HG02938 (cell line): ENCODE results near the gene NLRC5.
"Not testable (repeated sequence)": the region's sequence is repeated elsewhere in the genome, so short reads cannot be mapped to it uniquely, and the experiment has no call there.

Experiments used
- ATAC-seq: cut with Tn5 transposase; IDR thresholded peaks from one replicate; pipeline ENCODE4 v1.9.1; 2021; ENCODE audit warnings: mild to moderate bottlenecking, moderate library complexity; ENCODE audit not compliant: unreplicated experiment

Gene NLRC5

DNA sequence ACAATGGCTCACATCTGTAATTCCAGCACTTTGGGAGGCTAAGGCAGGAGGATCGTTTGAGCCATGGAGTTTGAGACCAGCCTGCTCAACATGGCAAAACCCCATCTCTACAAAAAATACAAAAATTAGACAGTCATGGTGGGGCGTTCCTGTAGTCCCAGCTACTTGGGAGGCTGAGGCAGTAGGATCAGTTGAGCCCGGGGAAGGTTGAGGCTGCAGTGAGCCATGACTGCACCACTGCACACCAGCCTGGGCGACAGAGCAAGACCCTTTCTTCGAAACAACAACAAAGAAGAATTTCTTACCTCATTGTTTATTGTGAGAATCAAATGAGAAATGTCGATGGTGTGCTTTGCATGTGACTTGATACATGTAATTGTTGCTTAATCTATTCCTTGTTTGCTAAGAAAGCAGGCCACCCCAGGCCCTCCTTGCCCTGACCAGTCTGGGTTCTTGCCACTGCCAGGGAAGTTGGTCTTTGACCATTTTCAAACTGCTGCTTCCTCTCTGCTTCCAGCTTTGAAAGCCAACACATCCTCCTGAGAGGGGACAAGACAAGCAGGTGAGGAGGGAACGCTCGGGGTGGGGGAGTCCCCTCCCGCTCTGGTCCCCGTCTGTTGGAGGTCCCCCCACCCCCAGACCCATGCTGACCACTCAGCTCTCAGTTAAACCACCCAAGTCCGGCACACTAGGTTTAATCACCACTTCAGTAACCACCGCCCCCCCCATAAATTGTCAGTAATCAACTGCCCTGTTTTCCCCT, 55.8 kb downstream of the NLRC5 start:
- ATAC-seq, result no peak

DNA sequence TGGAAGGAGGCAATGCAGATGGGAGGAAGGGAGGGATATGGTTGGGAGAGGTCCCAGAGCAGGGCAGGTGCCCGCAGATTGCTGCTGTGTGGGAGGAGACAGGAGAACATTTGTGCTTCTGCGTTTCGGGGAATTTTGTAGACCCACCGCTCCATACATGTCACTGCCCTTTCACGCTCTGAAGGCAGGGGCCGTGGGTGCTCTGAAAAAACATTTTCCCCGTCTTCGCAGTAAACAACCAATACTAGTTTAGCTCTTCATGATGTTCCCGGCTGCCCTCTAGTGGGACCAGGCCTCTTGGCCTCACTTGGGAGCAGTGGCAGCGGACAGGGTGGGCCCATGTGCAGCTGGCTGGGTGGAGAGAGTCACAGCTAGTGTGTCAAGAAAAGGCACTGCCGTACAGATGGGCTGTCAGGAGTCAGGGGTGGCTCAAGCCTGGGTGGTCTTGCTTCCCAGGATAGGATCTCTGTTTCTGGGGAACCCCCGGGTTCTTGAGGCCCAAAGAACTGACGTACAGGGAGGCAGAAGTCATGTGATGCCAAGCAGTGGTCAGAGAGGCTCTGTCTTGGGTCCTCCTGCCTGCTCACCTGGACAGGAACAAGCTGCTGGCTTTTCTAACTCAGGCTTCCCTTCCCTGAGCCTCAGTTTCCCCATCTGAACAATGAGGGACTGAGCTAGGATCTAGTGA, 56.5 kb downstream of the NLRC5 start:
- ATAC-seq, result no peak

DNA sequence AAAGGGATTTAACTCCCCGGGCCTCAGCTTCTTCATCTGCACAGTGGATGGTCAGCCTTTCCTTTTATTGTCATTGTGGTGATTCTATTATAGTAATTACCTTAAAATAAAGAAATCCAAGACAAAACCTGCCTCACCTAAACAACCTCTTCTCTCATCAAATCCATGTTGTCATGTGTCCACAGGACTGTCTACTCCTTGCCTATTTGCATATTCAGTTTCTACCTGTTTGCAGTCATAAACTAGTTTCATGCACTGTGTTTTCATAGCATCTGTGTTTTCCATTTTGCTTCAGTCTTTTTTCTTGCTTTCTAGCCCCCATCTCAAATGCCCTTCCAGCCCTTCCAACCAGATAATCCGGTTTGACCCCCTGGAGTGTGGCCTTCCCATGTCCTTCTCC, 58.7 kb downstream of the NLRC5 start:
- no peak for ATAC-seq

DNA sequence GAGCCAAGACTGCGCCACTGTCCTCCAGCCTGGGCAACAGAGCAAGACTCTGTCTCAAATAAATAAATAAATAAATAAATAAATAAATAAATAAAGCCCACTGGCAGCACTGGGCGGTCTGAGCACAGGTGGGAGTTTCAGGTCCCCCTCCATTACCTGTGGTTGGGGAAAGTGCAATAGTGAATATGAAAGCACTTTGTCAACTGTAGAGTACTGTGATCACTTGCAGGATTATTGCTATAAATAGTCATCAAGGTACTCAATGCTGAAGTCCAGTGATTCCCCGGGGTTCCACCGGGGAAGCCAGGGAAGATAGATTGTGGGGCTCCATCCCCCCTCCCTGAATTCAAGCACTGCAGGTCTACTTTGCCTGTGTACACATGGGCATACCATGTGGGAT, 60.3 kb downstream of the NLRC5 start:
- peak; percentile 63 for ATAC-seq

DNA sequence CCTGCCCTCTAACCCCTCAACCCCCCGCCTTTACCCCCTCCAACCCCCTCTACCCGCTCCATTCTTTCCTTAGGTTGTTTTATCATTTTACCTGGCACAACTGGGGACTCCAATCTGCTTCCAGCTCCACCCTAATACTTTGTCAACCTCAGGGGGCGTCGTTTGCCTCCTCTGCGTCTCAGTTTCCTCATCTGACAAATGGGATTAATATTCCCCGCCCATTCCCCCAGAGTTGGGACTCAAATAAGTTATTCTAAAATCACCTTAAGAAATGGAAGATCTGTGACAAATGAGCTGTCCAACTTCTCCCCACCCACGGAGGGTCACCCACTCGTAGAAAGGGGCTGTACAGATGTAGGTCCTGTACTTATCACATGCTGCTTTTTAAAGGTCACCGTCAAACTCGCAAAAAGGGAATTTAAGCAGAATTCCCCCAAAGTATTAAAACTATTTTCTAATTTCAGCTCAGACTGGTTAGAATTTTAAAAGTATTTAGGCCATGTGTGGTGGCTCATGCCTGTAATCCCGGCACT, 62.4 kb downstream of the NLRC5 start:
- no peak for ATAC-seq

DNA sequence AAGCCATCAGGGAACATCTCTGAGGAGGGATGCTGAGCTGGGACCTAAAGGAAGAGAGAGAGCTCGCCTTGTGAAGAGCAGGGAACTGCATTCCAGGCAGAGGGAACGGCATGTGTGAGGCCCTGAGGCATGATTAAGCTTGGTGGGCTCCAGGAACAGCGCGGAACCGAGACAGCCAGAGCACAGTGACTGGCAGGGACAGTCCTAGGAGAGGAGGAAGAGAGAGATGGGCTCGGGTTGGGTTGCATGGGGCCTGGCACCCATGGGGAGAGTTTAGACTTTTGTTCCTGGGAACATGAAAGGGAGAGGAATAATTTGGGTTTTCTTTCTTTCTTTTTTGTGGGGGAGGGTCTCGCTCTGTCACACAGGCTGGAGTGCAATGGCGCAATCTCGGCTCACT, 63.8 kb downstream of the NLRC5 start:
- no peak for ATAC-seq

DNA sequence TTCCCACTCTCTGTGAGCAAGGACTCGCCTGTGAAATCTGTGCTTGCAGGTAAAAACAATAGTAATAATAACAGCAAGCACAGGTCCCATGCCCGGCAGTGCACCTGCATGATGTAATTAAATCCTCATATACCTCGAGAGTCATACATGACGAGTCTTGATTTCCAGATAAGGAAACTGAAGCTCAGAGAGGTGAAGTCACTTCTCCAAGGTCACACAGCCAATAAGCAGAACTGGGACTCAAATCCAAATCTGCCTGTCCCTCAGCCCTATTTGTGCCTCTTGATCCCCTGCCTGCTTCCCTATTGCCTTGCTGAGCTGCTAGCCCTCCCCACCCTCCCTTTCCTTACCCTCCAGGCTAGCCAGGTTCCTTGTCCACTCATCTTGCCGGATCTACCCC, 65.0 kb downstream of the NLRC5 start:
- ATAC-seq, result no peak

DNA sequence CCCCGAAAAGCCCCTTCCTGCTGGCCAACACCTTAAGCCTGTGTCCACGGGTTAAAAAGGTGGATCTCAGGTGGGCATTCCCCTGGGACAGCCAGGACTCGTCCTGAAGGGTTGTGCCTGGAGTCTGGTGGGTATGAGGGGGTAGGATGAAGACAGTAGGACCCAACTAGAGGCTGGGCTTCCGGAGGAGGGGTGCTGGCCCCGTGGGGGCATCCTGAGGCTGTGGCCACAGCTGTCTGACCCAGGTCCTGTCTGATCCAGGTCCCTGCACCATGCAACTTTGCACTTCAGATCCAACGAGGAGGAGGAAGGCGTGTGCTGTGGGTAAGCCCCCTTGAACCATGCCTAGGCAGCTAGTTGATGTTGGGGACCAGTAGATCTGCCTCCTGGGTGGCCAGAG, 65.4 kb downstream of the NLRC5 start:
- no peak for ATAC-seq

DNA sequence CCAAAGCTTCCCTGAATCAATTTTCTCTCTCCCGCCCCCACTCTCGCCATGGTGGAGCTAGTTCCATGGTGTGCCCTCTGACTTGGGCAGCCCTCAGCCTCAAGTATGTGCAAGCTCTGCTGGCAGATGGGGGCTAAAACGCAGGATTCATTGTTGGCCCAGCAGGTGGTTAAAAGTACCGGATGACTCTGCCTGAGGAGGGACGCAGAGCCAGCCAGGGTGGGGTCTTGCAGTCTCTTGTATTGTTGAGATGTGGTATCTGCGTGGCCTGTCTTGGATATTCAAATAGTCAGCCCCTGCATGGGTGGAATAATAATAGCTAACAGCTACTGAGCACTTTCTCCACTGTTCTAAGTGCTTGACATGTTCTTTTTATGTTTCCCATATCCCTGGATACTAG, 66.3 kb downstream of the NLRC5 start:
- ATAC-seq, result no peak

DNA sequence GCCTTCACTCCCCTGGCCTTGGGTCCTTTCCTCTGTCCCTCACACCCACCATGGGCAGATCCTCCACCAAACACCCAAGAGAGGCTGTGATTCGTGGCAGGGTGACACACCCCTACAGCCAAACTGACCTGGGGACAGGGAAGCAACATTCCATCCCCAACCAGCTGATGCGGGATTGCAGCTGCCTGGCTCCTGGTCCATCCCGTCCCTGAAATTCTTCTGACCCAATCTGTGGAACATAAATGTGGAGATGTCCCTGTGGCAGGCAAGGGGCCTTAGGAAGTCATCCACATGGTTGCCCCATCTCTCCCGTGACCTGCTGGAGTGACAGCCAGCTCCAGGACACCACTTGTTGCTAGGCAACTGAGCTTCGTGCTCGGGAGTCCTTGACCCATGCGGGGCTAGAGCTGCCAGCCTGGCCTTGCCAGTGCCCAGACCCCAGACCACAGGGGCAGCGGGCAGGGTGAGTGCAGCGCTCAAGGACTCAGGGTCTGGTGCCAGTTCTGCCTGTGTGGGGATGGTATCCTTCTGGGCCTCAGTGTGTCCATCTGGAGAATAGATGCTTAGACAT, 69.0 kb downstream of the NLRC5 start:
- no peak for ATAC-seq

DNA sequence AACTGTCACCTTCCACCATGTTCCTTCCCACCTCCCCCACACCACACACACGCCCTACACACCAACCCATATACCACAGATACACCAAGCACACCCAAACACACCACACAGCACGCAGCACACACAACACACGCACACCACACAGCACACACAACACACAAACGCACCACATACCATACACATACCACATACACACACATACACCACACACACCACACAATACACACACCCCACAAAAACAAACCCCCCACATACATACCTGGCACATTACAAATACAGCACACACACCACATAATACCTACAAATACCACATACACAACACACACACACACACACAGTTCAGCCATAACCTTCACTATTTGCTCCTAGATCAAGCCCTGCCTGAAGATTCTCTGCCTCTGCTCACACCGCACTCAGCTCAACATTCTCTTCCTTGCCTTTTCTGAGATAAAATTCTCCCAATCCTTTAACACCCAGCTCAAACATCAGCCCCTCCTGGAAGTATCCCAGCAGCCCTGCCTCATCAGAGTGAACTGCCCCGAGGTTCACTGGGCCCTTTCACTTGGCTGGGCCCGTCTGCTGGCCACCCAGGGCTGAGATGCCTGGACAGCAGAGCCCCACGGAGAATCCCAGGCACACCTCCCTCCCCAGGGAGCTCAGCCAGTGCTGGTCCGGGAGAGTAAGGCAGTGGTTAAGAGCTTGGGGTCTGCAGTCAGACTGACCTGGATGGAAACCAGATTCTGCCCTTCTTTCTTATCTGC, 71.1 kb downstream of the NLRC5 start:
- ATAC-seq, result no peak

DNA sequence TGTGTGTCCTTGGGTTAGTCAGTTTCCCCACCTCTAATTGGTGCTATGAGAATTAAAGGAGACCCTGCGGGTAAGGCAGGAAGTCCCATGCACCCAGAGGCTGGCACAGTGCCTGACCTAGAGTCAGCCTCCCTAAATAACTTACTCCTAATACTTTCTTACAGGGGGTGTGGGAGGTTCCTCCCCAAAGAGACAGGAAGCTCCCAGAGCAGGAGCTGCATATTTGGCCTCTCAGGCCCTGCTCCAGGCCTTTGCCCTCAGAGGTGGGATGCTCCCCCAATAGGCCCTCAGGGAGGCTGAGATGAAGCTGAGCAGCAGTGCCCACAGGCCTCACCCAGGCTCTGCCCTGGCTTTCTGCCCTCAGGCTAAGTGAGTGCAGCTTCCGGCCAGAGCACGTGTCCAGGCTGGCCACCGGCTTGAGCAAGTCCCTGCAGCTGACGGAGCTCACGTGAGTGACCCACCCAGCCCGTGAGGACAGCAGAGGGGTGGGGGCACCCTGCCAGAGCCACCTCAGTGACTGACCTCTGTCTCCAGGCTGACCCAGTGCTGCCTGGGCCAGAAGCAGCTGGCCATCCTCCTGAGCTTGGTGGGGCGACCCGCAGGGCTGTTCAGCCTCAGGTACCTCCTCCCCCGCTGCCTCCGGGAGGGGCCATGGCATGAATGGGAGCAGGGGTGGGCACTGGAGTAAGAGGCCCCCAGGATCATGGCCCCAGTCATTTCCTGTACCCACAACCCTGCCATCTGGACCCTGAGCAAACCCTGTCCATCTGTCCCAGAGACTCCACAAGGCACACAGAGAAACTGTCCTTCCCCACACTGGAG, 71.9 kb downstream of the NLRC5 start:
- no peak for ATAC-seq

DNA sequence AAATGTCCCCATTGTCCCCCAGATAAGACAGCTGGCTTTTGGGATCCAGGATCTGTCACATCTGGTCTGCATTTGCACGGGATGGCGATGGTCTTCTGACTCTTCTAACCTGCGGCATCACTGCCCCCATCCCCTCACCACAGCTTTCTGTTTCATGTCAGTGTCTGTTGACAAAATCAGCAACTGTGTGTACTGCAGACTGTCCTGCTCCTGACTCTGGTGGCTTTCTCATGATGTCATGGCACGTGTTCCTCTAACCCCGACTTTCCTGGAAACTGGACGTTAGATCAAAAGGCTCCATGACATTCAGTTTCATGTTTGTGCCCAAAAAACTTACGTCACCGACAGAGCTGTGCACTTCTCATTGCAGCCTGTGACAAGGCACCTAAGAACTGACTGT, 73.0 kb downstream of the NLRC5 start:
- no peak for ATAC-seq

DNA sequence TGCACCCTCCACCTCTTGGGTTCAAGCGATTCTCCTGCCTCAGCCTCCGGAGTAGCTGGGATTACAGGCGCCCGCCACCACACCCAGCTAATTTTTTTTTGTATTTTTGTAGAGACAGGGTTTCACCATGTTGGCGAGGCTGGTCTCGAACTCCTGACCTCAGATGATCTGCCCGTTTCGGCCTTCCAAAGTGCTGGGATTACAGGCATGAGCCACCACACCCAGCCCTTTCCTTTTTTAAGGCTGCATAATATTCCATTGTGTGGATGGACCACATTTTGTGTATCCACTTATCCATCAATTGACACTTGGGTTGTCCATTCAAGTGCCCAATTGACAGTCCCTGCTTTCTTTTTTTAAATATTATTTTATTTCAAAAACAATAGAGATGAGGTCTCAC, 73.8 kb downstream of the NLRC5 start:
- ATAC-seq, result not testable (repeated sequence)

DNA sequence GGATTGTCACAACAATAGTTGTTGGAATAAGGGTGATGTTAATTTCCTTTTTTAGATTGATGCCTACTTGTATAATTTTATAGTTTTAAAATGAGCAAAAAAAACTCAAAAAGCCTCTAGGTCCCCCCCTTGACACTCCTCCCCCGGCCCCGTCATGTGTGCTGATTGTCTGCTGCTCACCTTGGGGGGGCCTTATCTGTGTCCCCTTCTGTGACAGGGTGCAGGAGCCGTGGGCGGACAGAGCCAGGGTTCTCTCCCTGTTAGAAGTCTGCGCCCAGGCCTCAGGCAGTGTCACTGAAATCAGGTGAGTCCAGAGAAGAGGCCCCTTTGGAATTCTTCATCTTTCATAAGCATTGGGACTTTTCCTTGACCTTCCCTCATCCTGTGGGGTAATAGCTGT, 75.6 kb downstream of the NLRC5 start:
- ATAC-seq, result no peak

DNA sequence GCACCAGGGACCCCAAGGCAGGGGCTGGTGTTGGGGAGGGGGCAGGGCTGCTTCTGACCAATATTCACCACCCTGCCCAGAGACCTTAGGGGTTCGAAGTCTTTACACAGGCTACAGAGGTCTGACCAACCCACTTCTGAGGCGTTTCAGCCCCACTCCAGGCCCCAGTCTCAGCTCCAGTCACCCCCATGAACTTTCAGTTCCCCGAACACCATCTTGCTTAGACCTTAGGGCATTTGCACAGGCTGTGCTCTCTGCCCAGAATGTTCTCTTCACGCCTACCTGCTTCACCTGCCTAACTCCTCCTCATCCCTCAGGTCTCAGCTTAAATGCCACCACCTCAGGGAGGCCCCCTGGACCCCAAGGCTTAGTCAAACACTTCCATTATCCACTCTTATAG, 77.3 kb downstream of the NLRC5 start:
- no peak for ATAC-seq

DNA sequence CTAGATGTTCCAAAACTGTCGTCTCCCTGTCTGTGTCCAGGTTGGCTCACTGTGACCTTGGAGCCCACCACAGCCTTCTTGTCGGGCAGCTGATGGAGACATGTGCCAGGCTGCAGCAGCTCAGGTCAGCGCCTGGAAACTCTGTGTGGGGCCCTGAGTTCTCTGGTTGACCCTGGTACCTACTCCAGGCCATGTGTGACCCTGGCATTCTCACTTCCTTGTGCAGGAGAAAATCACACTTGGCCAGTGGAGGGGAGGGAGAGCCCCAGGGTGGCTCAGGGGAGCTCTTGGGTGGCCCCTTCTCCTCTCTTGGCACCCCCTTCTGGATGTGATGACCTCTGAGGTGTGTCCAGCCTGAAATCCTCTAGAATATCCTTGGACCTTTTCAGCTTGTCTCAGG, 78.0 kb downstream of the NLRC5 start:
- no peak for ATAC-seq

DNA sequence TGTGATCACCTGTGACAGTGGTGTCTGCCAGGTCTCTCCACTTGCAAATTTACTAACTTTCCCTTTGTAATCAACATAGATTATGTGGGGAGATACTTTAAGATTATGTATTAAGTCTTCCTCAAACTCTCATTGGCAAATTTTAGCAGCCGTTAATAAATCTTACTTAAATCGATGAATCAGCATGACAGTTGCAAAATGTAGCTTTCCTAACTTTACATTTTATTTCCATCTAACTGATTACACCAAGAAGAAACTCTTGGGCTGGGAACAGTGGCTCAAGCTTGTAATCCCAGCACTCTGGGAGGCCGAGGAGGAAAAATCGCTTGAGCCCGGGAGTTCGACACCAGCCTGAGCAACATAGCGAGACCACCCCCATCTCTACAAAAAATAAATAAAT, 79.7 kb downstream of the NLRC5 start:
- no peak for ATAC-seq

DNA sequence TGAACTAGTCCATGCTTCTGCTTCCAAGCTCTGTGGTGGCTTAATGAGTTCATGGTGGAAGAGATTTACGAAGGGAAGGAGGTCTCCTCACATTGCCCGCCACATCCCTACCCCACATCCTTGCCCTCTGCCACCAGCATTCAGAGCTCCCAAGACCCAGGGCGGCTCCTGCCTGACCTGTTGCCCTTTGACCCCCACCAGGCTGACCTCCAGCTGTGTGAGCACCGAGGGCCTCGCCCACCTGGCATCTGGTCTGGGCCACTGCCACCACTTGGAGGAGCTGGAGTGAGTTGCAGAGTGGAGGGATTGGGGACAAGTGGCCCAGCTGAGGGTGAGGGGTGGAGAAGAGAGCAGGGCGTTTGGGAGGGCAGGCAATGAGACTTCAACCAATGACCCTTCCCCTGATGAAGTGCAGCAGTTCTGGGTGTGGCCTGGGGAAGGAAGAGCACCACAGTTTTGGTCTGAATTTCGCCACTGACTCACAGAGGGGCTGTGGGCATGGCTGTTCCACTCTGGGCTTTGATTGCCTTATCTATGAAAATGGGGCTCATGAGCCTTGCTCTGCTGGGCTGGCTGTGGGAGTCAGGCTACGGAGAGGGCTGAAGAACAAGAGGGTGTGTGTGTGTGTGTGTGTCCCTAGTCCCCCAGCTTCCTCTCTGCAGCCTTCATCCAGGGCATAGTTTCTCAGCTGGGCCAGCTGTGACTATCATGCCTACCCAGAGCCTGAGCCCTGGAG, 80.4 kb downstream of the NLRC5 start:
- ATAC-seq, result no peak

DNA sequence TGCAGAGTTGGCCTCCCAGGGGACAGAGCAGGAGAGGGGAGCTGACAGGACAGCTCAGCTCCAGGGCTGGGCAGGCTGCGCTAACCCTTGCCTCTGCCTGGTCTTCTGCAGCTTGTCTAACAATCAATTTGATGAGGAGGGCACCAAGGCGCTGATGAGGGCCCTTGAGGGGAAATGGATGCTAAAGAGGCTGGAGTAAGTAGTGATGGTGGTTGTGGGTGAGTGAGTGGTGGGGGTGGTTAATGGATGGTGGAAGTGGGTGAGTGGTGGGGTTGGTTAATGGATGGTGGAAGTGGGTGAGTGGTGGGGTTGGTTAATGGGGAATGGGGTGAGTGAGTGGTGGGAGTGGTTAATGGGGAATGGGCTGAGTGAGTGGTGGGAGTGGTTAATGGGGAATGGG, 81.1 kb downstream of the NLRC5 start:
- no peak for ATAC-seq
